ENCODE data around the gene PIP5K1C.
A peak's percentile ranks its signal among the peaks of the same experiment; 100 is the strongest.
"Not testable (repeated sequence)": the region's sequence is repeated elsewhere in the genome, so short reads cannot be mapped to it uniquely, and the experiment has no call there.

The PIP5K1C gene

DNA sequence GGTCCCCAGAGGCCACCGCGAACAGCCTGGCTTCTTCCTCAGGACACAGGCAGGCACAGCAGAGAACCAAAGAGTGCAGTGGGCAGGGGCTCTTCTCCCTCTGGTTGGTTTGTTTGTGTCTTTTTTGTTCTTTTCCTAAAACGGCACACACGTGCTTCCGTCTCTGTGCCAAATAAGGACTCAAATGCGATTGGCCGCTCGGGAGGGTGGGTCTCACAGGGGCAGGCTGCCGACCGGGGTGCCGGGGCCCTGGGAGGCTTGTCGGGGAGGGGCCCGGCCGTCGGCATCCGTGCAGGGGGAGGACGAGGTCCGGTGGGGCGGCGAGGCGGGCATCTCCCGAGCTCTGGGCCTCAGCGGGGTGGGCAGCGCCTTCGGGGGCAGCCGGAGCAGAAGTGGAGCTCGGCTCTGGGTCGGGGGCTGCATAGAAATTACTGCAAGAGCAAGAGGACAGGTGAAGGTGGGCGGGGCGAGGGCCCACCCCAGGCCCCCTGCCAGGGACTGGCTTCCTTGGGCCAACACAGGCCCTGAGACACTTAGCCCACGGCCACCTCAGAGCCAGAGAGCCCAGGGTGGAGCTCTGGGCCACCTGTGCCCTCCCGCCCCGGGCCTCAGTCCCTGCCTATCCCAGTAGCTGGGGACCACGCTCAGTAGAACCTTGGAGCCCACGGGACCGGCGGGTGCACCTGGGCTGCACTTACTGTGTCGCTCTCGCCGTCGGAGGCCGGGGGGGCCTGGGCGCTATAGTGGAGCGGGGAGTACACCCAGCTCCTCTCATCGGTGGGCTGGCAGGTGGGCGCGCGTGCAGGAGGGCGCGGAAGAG is 67.3 kb downstream of the PIP5K1C start:
- H3K9ac ChIP-seq (ENCODE audit: low read length), result no peak overlapping the region
- H3K4me3 ChIP-seq (ENCODE audit: low read length), result no peak overlapping the region
- H3K27ac ChIP-seq (ENCODE audit: low read length), result no peak overlapping the region
- no peaks in the 10 kb centered on the region for H3K9me3 ChIP-seq (ENCODE audit: control insufficient read depth, low read depth, low read length)
- no peaks in the 10 kb centered on the region for H3K4me1 ChIP-seq (ENCODE audit: control insufficient read depth, low read depth, low read length)
- no peaks in the 10 kb centered on the region for H3K36me3 ChIP-seq (ENCODE audit: control insufficient read depth, low read depth, low read length)
- no peaks in the 10 kb centered on the region for H3K27me3 ChIP-seq (ENCODE audit: control insufficient read depth, insufficient read depth, low read length)

DNA sequence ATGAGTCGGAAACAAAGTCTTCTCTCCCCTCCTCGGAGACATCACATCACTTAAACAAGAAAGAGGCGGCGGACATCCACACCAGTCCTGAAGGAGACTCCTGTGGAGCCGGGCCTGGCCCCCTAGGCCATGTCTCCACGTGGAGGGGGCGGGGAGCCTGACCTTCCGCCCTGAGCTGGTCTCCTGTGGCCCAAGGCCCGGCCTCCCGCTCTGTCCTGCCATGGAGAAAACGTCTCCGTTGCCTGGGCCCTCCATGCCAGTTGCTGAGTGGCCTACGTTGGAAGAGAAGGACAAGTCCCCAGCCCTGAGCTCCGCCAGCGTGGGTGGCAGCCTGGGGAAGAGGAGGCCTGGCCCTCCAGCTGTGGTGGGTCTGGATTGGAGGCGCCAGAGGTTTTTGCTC is 68.2 kb downstream of the PIP5K1C start:
- no peaks in the 10 kb centered on the region for H3K4me1 ChIP-seq (ENCODE audit: control insufficient read depth, low read depth, low read length)
- H3K36me3 ChIP-seq (ENCODE audit: control insufficient read depth, low read depth, low read length), result no peaks in the 10 kb centered on the region
- no peak overlapping the region for H3K27ac ChIP-seq (ENCODE audit: low read length)
- H3K27me3 ChIP-seq (ENCODE audit: control insufficient read depth, insufficient read depth, low read length), result no peaks in the 10 kb centered on the region
- H3K9ac ChIP-seq (ENCODE audit: low read length), result no peak overlapping the region
- no peak overlapping the region for H3K4me3 ChIP-seq (ENCODE audit: low read length)
- H3K9me3 ChIP-seq (ENCODE audit: control insufficient read depth, low read depth, low read length), result no peaks in the 10 kb centered on the region

DNA sequence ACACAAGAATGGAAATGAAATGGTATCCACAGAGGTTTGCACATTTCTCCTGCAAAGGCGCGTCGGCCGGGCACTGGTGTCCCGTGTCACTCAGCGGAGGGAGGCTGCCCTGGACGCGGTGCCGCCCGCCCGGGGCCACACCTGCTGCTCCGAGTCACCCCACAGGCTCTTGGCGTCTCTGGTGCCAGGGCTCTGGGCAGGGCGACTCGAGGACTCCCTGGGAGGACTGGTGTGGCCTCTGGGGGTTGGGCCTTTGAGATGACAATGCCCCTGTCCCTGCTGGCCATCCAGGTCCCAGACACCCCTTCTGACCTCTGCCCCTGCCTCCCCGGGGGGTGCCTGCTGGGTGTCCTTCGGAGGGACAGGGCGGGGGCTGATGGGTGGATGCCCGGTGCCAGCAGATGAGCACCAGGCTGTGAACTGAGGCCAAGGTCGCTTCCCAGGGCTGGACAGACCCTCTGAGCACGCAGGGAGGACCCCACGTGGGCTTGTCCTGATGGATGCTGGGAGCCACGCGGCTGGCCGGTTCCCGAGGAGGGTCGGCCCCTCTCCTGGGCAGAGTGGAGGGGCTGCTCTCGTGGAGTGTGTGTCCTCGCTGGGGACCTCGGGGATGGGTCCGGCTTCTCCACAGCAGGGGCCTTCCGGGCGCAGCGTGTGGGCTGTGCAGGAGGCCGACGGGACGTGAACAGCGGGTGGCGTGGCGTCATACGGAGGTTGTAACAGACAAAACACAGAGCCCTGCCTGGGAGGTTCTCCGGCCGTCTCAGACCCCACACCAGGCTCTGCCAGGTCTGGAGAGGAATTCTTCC is 69.0 kb downstream of the PIP5K1C start:
- Histone ChIP-seq H3K9me3 (ENCODE audit: control insufficient read depth, low read depth, low read length) (no peaks in the 10 kb centered on the region), H3K9ac (ENCODE audit: low read length) (no peak overlapping the region), H3K27me3 (ENCODE audit: control insufficient read depth, insufficient read depth, low read length) (no peaks in the 10 kb centered on the region), H3K4me3 (ENCODE audit: low read length) (no peak overlapping the region), H3K27ac (ENCODE audit: low read length) (no peak overlapping the region), H3K36me3 (ENCODE audit: control insufficient read depth, low read depth, low read length) (no peaks in the 10 kb centered on the region), H3K4me1 (ENCODE audit: control insufficient read depth, low read depth, low read length) (no peaks in the 10 kb centered on the region)

DNA sequence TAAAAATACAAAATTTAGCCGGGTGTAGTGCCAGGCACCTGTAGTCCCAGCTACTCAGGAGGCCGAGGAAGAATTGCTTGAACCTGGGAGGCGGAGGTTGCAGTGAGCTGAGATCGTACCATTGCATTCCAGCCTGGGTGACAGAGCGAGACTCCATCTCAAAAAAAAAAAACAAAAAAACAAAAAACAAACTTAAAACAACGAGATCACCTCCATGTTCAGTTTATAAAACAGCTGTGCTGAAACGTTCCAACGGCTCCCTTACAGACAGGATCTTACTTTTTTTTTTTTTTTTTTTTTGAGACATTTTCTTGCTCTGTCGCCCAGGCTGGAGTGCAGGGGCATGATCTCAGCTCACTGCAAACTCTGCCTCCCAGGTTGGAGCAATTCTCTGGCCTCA is 71.5 kb downstream of the PIP5K1C start:
- not testable (repeated sequence) for H3K9ac ChIP-seq (ENCODE audit: low read length); H3K36me3 ChIP-seq (ENCODE audit: control insufficient read depth, low read depth, low read length)

DNA sequence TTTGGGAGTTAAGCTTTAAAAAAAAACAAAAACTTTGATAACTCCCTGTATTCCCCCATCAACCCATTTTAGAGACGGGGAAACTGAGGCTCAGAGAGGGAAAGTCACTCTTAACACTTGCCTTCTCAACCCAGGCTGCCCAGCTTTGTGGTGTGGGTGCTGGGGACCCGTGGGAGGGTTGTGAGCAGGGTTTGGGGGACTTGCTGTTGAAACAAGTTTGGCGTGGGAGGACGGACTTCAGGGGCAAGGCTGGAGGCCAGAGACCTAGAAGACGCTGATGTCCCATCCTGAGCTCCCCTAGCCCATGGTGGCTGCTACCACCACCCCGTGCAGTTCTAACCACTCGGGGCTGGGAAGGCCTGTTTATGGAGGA is 72.9 kb downstream of the PIP5K1C start:
- Histone ChIP-seq H3K36me3 (ENCODE audit: control insufficient read depth, low read depth, low read length) (peaks cover 3% of the 10 kb centered on the region), H3K9me3 (ENCODE audit: control insufficient read depth, low read depth, low read length) (no peaks in the 10 kb centered on the region), H3K27ac (ENCODE audit: low read length) (no peak overlapping the region), H3K4me3 (ENCODE audit: low read length) (no peak overlapping the region), H3K4me1 (ENCODE audit: control insufficient read depth, low read depth, low read length) (no peaks in the 10 kb centered on the region), H3K27me3 (ENCODE audit: control insufficient read depth, insufficient read depth, low read length) (no peaks in the 10 kb centered on the region), H3K9ac (ENCODE audit: low read length) (no peak overlapping the region)

More for the DNA sequence above, 71.5 kb downstream of the PIP5K1C start:
- not testable (repeated sequence) for H3K9me3 ChIP-seq (ENCODE audit: control insufficient read depth, low read depth, low read length); H3K27ac ChIP-seq (ENCODE audit: low read length); H3K4me1 ChIP-seq (ENCODE audit: control insufficient read depth, low read depth, low read length); H3K4me3 ChIP-seq (ENCODE audit: low read length); H3K27me3 ChIP-seq (ENCODE audit: control insufficient read depth, insufficient read depth, low read length)

DNA sequence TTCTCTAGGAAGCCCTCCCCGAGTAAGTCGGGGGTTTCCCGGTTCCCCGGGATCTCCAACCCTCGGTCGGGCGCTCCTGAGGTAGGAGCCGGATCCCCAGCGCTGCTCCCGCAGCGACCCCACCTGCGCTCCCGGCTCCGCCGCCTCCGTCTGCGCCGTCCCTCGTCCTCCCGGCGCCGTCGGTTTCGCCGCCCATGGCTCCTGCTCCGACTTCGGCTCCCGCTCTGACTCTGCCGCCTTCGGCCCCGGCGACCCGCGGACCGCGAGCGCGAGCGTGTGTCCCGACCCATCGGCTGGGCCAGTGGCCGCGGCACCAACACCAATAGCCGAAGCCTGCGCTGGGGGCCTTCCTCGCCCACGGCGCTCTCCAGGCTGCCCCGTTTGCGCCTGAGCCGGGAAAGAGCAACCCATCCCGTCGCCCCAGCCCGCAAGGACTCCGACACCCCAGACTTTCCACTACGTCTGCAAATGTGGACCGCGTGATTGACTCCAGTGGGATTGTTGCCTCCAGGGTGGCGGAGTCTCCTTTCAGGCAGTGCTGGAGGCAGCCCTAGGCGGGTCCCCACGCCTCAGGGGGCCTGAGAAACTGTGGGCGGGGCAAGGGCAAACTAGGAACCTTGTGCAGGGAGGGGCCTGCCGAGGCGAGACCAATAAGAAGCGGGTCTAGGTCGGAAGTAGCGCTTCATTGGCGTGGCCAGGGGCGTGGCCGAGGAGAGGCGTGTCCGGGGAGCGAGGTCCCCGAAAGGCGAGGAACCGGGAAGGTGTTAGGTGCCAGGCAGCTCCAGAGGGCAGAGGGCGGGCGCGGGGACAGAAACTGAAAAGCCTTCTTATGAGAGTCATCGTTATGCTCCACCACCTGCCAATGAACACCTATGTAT is 73.6 kb downstream of the PIP5K1C start, which contains the start of gene CACTIN:
TSS of gene CACTIN (minus strand) at position 318 of the 878 bp plus-strand sequence. CDS start at position 290, 28 bp downstream.
- peaks cover 3% of the 10 kb centered on the region for H3K36me3 ChIP-seq (ENCODE audit: control insufficient read depth, low read depth, low read length)
- peak within 1 kb of the TSS; percentile 98 for H3K27ac ChIP-seq (ENCODE audit: low read length)
- no peaks in the 10 kb centered on the region for H3K9me3 ChIP-seq (ENCODE audit: control insufficient read depth, low read depth, low read length)
- peak within 1 kb of the TSS; percentile 87 for H3K9ac ChIP-seq (ENCODE audit: low read length)
- H3K4me3 ChIP-seq (ENCODE audit: low read length), result peak within 1 kb of the TSS; percentile 91
- H3K4me1 ChIP-seq (ENCODE audit: control insufficient read depth, low read depth, low read length), result no peaks in the 10 kb centered on the region
- H3K27me3 ChIP-seq (ENCODE audit: control insufficient read depth, insufficient read depth, low read length), result no peaks in the 10 kb centered on the region

DNA sequence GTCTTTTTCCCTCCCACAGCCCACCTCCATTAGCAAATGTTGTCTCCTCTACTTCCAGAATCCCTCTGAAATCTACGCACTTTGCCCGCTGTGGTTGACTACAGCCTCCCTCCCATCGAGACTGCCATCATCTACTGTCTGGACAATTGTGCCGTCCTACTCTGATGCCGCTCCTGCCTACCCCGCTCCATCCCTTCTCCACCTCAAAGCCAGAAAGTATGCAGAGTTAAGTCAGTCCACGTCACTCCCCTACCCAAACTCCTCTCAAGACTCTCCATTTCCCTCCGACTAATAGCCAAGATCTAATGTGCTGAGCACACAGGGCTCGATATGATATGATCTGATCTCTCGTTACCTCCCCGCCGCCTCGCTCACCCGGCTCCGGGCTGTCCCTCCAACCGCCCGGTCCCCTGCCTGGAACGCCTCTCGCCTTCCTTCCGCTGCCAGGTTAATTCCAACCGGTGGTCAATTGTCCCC is 74.2 kb downstream of the PIP5K1C start:
- Histone ChIP-seq H3K4me1 (ENCODE audit: control insufficient read depth, low read depth, low read length) (no peaks in the 10 kb centered on the region), H3K9ac (ENCODE audit: low read length) (peak overlapping the region; percentile 87), H3K27me3 (ENCODE audit: control insufficient read depth, insufficient read depth, low read length) (no peaks in the 10 kb centered on the region), H3K4me3 (ENCODE audit: low read length) (peak overlapping the region; percentile 91), H3K36me3 (ENCODE audit: control insufficient read depth, low read depth, low read length) (peaks cover 3% of the 10 kb centered on the region), H3K9me3 (ENCODE audit: control insufficient read depth, low read depth, low read length) (no peaks in the 10 kb centered on the region), H3K27ac (ENCODE audit: low read length) (no peak overlapping the region)

DNA sequence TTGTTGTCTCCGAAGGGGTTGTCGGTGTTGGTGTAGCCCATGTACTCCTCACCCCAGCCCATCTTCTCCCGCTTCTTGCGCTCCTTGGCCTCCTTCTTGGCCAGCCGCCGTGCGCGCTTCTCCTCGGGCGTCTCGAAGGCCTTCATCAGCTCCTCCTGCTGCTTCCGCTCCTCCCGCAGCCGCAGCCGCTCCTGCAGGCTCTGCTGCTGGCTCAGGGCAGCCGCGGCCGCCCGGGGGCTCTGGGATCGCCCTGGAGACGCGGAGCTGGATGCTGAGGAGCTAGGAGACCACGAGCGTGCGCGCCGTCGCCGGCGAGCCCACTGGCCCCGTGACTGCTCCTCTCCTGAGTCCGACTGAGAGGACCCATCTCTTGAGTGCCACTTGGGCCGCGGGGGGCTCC is 76.6 kb downstream of the PIP5K1C start:
- Histone ChIP-seq H3K4me1 (ENCODE audit: control insufficient read depth, low read depth, low read length) (no peaks in the 10 kb centered on the region), H3K27me3 (ENCODE audit: control insufficient read depth, insufficient read depth, low read length) (no peaks in the 10 kb centered on the region), H3K36me3 (ENCODE audit: control insufficient read depth, low read depth, low read length) (peaks cover 3% of the 10 kb centered on the region), H3K9ac (ENCODE audit: low read length) (no peak overlapping the region), H3K9me3 (ENCODE audit: control insufficient read depth, low read depth, low read length) (no peaks in the 10 kb centered on the region), H3K4me3 (ENCODE audit: low read length) (no peak overlapping the region), H3K27ac (ENCODE audit: low read length) (no peak overlapping the region)

DNA sequence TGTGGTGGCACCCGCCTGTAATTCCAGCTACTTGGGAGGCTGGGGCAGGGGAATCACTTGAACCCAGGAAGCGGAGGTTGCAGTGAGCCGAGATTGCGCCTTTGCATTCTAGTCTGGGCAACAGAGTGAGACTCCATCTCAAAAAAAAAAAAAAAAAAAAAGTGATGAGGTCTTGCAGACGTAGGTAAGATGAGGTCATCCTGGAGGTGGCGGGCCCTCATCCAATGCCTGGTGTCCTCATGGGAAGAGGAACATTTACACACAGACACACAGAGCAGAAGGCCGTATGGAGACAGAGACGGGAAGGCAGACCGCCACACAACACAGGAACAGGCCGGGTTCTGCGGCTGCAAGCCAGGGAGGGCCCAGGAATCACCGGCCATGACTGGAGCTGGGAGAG is 78.0 kb downstream of the PIP5K1C start:
- no peaks in the 10 kb centered on the region for H3K27me3 ChIP-seq (ENCODE audit: control insufficient read depth, insufficient read depth, low read length)
- H3K4me3 ChIP-seq (ENCODE audit: low read length), result no peak overlapping the region
- no peak overlapping the region for H3K9ac ChIP-seq (ENCODE audit: low read length)
- no peaks in the 10 kb centered on the region for H3K4me1 ChIP-seq (ENCODE audit: control insufficient read depth, low read depth, low read length)
- no peaks in the 10 kb centered on the region for H3K9me3 ChIP-seq (ENCODE audit: control insufficient read depth, low read depth, low read length)
- H3K27ac ChIP-seq (ENCODE audit: low read length), result no peak overlapping the region
- H3K36me3 ChIP-seq (ENCODE audit: control insufficient read depth, low read depth, low read length), result peaks cover 3% of the 10 kb centered on the region

DNA sequence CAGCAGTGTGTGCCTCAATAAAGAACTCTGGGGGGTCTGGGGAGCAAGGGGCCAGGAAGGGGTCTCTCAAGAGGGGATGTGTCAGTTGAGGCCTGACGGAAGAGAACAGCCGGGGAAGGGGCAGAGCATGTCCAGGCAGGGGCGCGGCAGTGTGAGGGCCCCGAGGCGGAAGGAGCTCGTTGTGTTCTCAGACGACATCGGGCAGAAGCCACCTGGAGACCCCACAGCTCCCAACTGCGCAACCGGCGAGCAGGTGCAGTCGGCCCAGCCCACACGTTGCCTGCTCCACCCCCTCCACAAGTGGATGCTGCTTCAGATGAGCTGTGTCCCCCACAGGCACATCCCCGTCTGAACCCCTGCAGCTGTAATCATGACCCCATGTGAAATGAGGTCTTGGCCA is 78.6 kb downstream of the PIP5K1C start:
- Histone ChIP-seq H3K9ac (ENCODE audit: low read length) (no peak overlapping the region), H3K4me1 (ENCODE audit: control insufficient read depth, low read depth, low read length) (no peaks in the 10 kb centered on the region), H3K27ac (ENCODE audit: low read length) (no peak overlapping the region), H3K4me3 (ENCODE audit: low read length) (no peak overlapping the region), H3K27me3 (ENCODE audit: control insufficient read depth, insufficient read depth, low read length) (no peaks in the 10 kb centered on the region), H3K36me3 (ENCODE audit: control insufficient read depth, low read depth, low read length) (peaks cover 3% of the 10 kb centered on the region), H3K9me3 (ENCODE audit: control insufficient read depth, low read depth, low read length) (no peaks in the 10 kb centered on the region)
